Right lung (tissue), 5 donors: Measurements from ENCODE around the gene STAT5B. TPM values are rescaled to one million over a fixed set of nuclear protein-coding genes. Genes with fewer than 3 reads are reported as not detected.

Experiments used
- DNase-seq, 2 donors: peaks; one replicate each; pipeline ENCODE4 v3.0.0-alpha.2; 2013
- polyA plus RNA-seq, 5 donors: library from polyadenylated mRNA; unstranded; fragments of 120-200 nt; gene quantifications; one replicate each; pipeline versions ENCODE4 v1.2.1 to v1.2.3, GENCODE V29; 2013; ENCODE audit warnings: inconsistent platforms in 1 of 5, low replicate concordance in 1 of 5; ENCODE audit not compliant: insufficient read length in 5 of 5, insufficient read depth in 1 of 5

Gene STAT5B
- polyA plus RNA-seq, 5 donors, result 49.8 to 60.2 (median 50.4) TPM

DNA sequence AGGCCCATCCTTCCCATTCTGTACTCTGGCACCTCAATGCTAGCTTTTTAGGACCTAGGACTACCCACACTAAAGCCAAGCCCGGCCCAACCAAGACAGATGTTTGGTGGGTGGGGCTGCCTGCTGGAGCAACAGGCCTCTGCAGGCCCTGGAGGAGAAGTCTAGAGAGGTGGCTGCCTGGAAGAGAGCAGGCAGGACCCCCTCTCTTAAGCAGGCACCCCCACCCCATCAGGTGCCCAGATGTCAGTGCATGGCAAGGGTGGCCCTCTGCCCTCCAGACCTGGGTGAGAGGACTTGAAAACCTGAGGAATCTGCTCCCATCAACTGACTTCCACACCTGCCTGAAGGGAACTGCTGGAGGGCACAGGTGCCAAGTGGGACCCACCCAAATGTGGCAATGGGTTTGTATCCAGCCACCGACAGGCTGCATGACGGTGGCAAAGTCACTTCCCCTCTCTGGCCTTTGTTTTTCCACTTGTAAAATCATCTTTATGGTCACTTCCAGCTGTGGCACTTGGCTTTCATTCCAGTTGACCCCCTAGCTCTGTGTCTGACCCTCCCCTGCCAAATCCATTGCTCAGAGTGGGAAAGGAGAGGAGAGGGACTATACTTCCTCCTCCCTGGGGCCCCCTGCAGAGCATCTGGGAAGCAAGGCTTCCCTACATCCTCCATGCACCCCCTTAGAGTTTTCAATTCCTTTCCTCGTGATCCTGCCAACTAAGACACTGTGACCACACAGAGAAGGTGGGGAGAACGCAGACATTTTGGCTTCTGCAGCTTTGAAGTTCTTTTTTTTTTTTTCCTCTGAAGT, 10.4 kb upstream of the STAT5B start:
- no peak for DNase-seq

DNA sequence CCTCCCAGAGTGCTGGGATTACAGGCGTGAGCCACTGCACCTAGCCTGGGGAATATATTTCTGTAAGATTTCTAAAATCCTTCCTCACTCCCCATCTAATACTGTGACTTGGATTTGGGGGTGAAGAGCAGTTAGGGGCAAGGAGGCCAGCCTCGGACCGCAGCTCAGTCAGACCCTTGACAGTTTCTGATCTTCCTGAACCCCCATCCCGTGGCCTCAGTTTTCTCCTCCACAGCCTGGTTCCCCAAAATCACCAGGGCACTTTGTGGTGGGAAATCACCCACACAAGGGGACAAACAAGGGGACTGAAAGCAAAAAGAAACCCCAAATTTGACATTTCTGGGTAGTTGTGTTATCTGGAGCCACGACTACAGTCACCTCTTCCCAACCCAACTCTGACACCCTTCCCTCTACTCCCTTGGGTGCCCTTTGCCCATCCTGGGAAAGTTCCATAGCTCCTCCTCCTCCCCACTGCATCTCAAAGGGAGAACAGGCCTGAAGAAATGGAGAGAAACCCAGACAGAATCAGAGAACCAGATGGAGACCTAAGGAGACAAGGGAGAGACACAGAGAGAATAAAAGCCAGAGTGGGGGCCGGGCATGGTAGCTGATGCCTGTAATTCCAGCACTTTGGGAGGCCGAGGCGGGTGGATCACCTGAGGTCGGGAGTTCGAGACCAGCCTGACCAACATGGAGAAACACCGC, 9.3 kb upstream of the STAT5B start:
- no peak for DNase-seq

- DNase-seq, result no peak
Measured at GRCh38 chr17:42284566-42284965, 8.4 kb upstream of the STAT5B start.

DNA sequence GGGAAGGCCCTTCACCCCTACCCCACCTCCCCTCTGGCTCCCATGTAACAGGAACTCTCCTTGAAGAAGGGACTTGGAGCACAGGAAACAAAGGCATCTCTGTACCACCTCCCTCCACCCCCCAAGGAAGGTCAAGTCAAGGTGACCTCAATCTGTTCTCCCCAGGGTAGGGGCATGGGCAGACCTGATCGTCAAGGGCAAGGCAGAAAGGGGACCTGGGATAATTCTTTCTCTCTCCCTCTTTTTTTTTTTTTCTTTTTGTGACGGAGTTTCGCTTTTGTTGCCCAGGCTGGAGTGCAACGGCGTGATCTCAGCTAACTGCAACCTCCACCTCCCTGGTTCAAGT, 7.8 kb upstream of the STAT5B start:
- DNase-seq, result no peak

DNA sequence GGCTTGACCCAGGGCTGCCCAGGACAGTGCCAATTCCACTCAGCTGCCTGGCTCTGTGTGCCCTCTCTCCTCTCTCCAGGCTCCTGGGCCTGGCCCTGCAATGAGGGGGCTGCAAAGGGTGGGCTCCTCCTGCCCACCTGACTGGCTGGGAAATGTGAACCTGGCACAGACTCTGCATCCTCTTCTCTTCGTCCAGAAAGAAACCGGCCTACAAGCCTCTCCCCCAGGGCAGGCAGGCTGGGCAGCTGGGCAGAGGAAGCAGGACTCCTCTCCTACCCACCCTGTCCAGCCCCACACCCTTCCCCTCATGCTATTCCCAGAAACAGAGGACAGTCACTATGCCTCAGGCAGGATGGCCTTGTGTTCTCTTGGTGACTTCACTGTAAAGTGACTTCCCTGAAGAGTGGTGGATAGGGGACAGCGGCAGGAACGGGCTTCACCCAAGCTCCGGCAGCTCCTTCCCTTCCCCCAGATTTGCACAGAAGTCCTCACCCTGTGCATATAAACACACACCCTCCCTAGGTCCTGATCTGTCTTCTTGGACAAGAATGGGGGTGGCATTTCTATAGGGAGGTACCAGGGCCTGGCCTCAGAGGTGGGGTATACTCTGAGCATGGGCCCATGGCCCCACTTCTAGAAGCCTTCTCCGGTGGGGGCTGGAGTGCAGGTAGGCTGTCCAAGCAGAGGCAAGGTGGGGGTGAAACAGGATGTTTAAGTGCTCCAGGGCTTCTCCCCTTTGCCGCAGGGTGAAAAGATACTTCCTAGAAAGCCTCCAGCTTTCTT, 7.2 kb upstream of the STAT5B start:
- DNase-seq, result no peak

GRCh38 chr17:42282478-42283080, 6.4 kb upstream of the STAT5B start:
- DNase-seq, result no peak

DNA sequence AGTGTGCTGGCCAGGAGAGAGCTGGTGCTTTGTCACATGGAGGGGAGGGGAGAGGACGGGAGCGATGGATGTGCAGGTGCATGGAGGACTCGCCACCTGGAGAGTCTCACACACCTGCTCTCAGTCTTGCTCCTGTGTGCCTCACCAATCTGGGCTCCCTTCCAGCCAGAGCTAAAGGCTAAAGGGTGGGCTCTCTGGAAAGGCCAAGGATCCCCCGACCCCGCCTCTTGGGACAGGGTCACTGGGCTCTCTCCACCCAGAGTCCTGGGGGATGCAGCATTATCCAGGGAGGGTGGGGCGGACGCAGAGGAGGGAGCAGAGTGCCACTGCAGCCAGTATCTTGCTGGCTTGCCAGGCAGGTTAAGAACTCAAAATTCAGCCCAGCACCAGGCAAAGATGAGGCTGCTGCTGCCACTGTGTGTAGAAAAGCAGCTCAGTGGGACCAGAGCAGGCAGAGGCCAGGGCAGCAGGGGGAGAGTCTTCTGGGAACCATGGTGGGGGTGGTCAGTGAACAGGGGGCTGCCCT, 5.4 kb upstream of the STAT5B start:
- no peak for DNase-seq

DNA sequence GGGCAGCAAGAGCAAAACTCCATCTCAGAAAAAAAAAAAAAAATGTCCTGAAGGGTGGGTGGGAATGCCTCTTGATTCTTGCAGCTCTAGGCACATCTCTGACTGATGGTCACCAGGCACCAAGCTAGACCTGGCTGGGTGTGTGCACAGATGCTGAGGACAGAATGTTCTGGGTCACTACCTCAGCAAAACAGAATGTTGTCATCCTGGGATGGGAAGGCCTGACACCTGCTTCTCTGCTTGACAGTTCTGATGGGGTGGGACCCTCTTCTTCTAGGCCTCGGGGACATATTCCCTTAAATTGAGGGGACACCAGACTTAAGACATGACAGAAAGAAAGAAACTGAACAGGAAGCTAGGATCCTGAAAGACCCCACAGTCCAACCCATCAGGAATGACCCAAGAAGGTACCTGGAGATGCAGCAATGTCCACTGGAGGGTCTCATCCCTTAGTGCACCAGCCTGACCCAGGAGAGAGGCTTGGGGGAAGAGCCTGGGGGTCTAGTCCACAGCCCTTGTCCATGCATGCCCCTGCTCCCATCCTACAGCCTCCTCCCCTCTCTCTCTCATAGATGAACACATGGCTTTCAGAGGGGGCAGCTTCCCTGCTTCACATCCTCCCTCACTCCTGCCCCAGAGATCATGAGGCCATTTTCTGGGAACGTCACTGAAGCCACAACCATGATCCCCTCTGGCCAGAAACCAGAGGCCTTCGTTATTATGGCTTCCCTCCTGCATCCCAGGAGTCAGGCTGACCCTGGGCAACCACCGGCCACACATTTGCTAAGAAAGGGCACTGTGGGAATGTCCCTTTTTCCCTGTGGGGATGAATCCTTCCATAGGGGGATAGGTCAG, 3.8 kb upstream of the STAT5B start:
- no peak for DNase-seq

- DNase-seq, result no peak
Measured at GRCh38 chr17:42277342-42277712, 1.1 kb upstream of the STAT5B start.

- no peak for DNase-seq
Measured at GRCh38 chr17:42276609-42277341, 584 bp upstream of the STAT5B start.

GRCh38 chr17:42275527-42276358, 448 bp downstream of the STAT5B start:
- DNase-seq, result peak in 1 of 2 donors; percentile 51

DNA sequence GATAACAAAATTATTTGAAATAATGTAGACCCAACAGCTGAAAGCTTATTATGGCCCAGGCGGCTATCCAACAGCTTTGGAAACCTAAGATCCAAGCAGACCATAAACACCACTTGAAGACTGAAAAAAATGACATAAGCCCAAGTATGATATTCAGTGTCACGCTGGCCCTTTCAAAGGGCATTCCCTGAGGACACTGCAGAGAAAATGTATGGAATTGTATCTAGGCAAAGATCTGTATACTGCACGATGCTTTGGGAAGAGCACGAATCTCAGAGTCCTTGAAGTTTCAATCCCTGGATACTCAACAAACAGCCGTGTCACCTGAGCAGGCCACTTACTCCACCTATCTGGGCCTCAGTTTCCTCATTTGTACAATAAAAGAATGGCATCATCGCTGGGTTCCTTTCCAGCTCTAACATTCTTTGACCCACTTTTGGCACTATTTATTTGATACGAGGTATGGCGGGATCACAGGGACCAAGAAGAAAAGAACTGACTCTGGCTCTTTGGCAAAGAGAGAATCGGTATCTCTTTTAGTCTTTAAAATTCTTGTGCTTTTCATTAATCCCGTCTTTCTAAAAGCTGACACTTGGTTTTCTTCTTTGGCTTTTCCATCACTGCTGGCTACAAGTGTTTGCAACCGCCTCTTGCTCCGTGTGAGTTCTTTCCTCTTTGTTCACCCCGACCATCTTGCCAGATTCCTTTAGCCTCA, 1.2 kb downstream of the STAT5B start:
- no peak for DNase-seq

DNA sequence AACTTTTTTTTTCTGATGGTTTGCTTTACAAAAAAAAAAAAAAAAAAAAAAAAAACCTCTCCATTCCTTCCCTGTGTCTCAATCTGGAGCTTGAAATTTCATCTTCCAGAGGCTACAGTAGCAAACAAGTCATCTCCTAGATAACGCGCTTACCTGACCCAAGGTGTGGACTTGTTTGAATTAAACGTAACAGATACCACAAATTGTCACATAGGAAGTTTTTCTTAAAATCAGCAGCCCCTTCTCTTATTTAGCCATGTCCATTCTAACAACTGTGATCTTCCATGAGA, 2.0 kb downstream of the STAT5B start:
- no peak for DNase-seq

DNA sequence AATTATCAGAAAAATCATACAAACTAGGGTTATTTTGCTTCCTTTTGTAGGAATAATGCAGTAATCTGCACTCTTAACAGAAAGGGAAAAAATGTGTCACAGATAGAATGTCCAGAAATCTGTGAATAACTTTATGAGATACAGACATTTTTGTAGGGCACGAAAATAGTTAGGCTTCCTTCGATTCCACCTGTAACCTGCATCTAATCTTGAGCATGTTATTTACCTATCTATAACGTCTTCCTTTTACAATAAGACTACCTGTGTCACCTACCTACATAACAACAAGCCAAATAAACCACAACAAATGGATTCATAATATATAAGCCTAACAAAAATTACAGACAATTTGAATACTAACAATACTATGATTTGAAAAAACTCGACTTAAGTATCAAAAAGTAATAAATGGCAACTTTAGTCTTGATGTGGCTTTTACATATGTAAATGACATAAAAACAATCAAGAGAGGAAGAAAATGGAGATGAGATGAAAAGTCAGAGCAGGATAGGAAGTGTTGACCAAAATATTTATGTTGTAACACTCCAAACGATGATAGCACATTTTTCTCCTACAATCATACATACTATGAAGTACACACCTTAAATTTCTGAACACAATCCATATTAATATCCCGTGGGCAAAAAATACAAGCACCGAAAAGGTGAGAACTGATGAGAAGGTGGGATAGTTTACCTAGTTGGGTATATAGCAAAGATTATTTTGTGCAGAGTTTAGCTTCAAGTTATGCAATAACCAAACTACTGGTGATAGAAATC, 2.5 kb downstream of the STAT5B start:
- no peak for DNase-seq

- DNase-seq, result no peak
Measured at GRCh38 chr17:42272162-42272907, 3.9 kb downstream of the STAT5B start.

DNA sequence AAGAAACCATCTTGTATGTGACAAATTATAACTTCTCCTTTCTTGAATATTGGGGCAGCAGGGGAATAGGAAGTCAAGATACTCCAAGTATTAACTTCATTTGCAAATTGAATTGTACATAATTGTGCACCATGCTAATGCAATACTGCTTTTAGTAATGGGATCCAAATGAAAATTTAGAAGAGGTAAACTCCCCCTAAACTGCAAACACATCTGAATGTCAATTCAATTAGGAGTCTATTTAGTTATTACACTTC, 4.5 kb downstream of the STAT5B start:
- no peak for DNase-seq

GRCh38 chr17:42271006-42271778, 5.0 kb downstream of the STAT5B start:
- DNase-seq, result no peak
